SKM-1 (cell line): ENCODE measurements around the gene GPR132.
A peak's percentile ranks its signal among the peaks of the same experiment; 100 is the strongest.
"Not testable (repeated sequence)": the region's sequence is repeated elsewhere in the genome, so short reads cannot be mapped to it uniquely, and the experiment has no call there.

Source experiments
- DNase-seq: peaks from one replicate; lab custom pipeline; 2025; ENCODE audit not compliant: unreplicated experiment; lab: John Stamatoyannopoulos, UW

GPR132 gene

DNA sequence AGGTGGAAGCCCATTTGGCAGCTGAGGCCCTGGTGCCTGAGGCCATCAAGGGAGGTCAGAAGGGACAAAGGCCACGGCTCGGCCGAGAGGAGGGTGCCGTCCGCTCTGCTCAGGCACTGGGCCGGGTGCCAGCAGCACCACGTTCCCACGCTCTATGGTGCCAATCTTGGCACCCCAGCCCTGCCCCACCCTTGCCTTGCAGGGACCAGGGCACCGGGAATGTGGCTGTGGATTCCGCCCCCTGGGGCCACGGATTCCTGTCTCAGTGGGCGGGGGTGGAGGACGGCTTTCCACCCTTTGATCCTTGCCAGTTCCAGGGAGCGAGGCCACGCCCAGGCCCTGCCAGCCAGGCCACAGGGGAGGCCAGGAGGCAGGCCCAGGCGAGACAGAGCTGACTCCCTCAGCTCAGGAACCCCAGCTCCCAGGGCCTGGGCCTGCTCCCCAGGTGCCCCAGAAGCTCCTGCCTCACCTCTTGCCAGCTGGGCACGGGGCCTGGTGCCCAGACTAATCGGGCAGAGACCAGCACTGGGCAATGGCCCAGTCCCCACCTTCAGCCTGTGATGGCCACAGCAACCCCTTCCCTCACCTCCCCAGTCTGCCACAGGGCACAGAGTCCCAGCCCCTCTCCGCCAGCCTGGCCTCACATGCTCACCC, 26.4 kb upstream of the GPR132 start:
- DNase-seq = no peak

DNA sequence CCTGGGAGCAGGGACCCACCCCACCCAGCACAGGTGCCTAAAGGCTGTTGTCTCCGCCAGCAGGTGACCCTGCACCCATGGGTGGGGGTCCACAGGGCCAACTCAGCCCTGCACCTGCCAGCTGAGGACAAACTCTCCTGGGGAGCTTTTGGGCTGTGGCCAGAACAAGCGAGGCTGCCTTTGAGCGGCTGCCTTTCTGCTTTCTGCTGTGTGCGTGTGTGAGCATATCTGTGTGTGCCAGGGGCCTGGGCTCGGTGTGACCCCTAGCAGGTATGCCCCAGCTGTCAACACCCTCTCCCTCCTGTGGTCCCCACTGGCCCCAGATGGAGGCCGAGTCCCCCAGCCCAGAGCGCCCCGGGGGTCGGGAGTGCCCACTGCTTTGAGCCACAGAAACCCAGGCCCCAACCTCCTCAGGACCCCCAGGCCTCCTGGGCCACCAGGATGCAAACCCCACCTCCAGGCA, 25.9 kb upstream of the GPR132 start:
- DNase-seq = no peak

DNA sequence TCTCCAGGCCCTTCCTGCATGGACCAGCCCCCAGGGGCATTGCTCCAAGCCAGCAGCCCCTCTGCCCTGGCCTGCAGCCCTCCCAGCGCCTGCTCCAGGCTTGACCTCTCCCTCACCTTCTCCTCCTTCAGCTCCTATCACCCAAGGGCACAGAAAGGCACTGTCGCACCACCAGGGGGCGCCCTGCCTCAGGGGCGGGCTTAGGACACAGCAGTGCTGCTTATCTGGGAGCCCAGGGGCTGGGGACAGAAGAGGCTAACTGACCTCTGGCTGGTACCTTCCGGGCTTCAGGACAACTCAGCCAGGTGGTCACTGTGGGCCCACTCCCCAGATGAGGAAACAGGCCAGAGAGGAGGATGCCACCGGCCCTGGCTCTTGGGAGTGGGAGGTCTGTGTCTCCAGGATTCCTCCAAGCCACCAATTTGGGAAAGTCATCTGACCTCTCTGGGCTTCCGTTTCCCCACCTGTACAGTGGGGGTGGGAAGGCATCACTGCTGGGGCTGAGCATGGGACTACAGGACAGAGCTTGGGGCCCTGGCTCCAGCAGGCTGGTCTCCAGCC, 25.3 kb upstream of the GPR132 start:
- peak; percentile 16 for DNase-seq

DNA sequence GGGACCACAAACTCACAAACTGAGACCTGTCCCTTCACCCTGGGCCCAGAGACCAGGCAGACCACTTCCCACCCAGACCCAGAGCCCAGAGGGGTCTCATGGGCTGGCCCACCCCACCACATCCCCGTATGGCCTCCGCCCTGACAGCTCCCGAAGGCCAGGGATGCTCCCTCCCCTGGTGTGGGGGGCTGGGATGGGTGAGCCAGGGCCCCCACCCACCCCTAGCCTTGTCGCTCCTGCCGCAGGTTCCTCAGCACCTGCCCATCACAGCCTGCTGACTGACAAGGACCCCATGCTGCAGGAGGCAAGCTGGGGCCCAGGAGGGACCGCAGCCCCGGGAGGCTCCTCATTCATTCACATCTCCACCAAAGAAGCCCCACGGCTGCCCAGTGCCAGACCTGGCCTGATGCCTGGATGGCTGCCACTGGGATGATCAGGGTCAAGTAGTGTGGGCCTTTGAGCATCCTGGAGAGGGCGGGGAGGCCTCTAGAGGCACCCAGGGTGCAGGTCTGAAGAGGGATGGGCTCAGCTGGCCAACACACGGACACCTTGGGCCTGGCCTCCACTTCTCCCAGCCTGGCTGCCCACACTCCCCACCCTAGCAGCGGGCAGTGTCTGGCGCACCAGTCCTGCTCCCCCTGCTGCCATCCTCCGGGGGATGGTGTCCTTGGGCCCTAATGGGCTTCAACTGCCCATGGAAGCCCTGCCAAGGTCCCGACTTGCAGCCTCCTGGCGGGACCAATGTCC, 24.7 kb upstream of the GPR132 start:
- no peak for DNase-seq

DNA sequence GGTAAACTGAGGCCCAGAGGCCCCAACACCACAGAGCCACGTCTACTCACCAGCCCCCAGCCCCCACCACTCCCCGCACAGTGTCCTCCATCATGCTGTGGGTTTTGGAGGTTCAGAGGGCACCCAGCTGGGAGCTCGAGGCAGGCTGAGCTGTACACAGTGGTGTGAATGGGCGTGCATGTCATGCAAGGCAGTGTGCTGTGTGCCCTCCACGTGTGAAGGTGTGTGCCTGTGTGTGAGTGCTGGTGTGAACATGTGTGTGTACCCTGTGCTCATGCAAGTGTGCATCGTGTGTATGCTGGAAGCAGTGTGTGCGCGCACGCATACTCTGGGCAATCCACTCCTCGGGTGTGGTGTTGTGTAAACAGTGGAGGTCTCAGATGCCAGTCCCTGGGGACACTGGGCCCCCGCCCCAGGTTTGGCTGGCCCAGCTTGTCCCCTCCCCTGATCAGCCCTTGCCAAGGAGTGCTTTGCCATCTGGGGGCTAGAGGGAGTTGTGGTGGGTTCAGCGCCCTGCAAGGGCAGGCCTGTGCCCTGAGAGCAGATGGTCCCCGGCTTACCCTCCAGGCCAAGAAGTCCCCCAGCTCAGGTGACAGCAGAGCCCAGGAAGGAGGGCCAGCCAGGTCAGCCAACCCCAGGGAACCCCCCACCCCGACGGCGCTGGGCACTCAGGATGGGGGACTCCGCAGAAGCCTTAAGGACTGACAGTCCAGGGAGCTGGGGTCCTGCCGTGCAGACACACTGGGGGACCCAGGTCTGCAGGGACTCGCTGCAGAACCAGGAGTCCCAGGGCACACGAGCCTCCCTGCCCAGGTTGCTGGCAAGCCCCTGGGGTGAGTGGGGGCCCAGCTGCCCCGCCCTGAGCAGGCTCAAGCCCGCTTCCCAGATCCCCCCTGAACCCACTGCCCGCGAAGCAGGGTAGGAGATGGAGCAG, 23.8 kb upstream of the GPR132 start:
- no peak for DNase-seq

DNA sequence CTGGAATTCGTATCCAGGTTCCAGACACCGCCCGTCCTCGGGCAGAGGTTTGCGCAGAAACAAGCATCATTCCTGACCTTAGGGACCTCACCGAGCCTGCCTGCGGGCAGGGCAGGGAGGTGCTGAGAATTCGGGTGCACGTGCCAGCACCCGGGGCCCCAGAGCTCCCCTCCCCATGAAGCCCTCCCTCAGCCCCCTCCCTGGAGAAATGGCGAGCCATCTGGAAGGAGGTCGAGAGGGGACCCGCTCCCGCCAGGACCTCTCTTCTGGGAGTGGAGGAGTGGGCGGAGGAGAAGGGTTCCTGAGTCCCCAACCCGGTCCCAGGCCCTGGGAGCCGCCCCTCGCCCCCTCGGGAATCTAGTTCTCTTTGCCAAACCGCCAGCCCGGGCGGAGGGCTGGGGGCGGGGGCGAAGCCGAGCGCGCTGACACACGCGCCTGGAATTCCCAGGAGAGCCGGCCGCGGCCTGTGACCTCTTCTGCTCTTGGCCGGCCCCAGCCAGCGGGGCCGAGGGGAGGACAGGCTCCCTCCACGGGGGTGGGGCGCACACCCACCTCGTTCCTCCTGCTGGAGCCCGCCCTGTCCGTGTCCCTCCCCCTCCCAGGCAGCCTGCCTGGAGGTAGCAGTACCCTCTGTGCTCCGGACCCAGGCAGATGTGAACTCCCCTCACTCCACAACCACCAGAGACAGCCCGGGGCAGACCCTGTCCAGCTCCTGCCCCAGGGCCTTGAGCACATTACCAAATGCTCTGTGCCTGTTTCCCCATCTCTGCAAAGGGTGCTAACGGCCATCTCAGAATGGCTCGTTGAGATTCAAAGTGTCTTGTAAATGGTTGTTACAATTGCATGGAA, 23.0 kb upstream of the GPR132 start:
- DNase-seq = no peak

DNA sequence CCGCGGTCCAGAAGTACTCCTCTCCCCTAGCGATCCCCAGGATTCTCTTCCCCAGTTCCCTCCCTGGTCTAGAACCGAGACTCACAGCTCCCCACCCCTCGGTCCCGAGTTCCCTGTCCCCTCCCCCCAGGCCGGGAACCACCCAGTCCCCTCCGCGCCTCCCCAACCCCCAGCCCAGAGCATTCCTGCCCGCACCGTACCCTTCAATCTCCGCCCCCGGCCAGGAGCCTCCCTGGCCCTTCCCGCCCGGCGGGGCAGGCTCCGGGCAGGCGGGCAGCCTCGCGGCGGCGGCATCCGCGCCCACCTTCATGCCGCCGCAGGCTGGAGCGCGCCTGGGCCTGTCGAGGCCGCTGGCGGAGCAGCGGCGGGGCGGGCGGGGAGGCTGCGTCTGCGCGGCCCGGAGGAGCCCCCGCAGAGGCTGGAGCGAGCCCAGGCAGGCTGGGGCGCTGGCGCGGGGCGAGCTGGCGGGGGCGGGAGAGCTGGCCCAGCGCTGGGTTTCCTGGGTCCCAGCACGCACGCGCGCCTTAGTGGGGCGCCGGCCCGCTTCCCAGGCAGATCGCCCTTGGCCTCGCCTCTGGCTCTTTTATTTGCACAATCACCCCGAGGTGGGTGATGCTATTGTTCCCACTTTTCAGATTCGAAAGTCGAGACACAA, 22.2 kb upstream of the GPR132 start:
- DNase-seq = no peak

DNA sequence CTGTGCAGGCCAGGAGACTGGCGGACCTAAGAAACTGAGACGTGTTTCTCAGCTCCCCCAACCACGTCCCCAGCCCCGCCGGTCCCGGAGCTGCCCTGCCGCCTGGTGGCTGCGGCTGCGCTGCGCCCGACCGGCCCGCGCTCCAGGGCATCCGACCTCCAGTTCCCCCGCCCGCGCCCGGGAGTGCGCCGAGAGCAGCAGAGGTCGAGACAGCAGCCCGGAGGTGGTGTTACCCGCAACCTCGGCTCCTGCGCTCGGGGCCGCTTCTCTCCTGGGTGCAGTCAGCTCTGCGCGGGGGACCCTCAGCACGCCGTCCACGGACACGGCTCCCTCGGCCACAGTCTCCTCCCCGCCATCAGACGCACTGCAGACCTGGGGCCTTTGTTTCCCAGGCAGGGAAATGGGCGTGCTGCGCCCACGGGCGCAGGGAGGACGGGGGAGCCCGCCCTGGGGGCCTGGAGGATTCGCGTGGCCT, 21.6 kb upstream of the GPR132 start:
- DNase-seq = peak; percentile 24

DNA sequence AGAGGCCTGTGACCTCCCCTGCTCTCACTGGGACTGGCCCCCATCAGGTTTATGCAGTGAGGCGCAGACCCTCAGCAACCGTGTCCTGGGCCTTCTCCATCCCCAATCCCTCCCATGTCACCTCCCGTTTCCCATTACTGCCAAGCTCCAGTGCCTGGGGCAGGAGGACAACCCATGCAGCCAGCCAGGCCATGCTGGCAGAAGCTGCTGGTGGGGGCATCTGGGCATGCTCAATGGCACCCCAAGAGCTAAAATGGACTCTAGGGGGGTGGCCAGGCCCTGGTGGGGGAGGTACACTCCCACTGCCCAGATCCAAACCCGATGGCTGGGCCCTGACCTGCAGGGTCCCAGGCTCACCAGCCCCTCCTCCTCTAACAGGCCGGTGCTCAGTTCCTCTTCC, 20.5 kb upstream of the GPR132 start:
- DNase-seq = no peak

DNA sequence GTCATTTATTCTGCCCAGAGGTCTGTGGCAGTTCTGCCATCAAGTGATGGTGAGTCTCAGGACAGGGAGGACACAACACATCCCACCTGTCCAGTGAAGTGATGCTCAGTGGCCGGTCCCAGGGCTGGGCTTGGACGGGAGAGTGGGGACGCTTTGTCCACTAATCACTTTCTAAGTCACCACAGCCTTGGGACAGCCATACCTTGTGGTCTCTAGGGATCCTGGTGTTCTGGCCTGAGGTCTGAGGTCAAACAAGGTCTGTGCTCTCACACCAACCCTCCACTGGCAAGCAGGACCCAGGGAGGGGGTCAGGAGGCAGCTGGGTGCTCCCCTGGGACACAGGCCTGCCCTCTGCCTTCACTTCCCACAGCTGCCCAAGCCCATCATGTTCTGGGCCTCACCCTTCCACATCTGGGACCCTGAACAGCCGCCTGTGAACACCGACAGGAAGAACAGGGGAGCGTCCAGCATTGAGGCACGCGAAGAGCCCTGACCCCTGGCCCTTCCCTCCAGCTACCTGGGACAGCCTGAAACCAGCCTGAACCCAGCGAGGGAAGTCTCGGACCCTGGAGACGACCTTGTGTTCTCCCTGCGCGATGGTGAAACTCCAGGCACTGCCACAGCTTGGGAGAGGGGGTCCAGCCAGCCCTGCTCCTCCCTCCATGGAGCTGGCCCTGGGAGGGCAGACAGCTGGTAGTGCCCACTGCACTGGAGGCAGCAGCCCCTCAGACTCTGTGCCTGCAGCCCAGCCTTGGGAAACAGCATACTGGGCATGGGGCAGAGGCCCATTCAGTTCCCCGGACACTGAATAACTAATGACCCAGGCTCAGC, 19.7 kb upstream of the GPR132 start:
- DNase-seq = no peak

DNA sequence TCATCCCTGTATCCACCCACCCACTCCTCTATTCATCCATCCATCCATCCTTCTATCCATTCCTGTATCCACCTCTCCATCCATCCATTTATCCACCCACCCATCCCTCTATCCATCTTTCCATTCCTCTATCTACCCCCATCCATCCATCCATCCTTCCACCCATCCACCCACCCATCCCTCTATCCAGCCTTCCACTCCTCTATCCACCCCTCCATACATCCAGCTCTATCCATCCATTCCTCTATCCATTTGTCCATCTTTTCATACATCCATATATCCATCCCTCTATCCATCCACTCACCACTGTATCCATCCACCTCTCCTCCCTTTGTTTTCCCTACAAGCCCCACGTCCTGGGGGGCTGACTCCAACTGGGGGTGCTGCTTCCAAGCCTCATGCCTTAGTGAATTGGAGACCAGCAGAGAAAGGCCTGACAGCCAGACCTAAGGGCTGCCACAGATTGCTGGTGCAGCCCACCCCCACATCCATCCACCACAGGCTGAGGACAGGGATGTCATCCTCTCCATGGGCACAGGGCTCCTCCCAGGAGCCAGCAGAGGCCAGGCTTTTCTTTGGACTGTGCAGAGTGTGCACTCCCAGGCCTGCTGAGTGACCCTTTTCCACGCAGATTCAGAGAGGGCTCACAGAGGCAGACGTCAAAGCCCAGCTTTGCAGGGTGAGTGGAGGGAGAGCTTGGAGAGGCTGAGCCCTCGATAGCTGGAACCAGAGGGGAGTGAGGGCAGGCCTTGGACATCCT, 18.9 kb upstream of the GPR132 start:
- no peak for DNase-seq

DNA sequence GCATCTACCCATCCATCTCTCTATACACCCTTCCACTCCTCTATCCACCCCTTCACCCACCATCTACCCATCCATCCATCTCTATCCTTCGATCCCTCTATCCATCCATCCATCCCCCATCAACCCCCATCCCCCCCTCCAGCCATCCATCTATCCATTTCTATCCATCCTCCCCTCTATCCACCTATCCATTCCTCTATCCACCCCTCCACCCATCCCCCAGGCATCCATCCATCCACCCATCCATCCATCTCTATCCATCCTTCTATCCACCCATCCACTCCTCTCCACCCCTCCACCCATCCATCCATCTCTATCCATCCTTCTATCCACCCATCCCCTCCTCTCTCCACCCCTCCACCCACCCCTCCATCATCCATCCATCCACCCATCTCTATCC, 17.5 kb upstream of the GPR132 start:
- DNase-seq = no peak

DNA sequence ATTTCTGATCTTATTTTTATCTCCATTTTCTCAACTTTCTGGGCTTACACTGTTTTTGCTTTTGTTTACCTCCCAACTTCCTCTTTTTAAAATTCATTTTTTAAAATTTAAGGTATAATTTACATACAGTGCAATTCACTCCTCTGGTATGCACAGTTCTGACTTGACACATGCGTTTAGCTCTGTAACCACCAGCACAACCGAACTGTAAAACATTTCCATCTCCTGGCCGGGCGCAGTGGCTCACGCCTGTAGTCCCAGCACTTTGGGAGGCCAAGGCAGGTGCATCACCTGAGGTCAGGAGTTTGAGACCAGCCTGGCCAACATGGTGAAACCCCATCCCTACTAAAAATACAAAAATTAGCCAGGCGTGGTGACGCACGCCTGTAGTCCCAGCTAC, 16.2 kb upstream of the GPR132 start:
- DNase-seq = not testable (repeated sequence)

DNA sequence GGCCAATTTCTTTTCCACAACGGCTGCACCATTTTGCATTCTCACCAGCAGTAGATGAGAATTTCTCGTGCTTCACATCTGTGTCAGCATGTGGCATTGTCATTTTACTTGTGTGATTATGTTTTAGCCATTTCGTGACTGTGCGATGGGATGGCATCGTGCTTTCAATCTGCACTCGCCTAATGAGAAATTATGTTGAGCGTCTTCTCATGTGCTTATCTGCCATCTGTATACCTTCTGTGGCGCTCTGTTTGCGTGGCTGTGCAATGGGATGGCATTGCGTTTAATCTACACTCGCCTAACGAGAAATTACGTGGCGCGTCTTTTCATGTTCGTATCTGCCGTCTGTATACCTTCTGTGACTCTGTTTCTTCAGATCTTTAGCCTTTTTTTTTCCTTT, 14.9 kb upstream of the GPR132 start:
- DNase-seq = no peak

DNA sequence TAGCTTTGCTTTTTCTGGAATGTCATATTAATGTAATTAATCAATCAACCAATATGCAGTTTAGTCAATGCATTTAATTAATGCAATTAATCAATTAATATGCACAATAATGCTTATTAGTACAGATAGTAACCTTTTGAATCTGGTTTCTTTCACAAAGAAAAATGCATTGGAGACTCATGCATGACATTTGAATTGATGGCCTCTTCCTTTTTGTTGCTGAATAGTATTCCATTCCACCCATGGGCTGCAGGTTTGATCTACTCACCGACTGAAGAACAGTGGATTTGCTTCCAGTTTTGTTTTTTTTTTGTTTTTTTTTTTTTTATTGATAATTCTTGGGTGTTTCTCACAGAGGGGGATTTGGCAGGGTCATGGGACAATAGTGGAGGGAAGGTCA, 13.1 kb upstream of the GPR132 start:
- no peak for DNase-seq

DNA sequence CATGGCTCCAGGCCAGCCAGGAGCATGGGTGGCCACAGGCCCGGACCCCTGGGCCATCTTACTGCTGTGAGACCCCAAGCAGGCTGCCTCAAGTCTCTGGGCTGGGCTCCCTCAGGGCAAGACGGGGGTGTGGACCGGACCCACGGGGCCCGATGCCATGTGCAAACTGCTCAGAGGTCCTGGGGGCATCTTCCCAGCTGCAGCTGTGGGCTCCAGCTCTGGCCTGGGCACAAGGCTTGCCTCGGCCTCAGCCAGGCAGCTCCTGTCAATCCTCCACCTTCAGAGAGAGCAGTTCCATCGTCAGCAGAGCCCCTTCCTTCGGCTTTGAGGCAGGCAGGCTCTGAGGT, 12.4 kb upstream of the GPR132 start:
- no peak for DNase-seq

DNA sequence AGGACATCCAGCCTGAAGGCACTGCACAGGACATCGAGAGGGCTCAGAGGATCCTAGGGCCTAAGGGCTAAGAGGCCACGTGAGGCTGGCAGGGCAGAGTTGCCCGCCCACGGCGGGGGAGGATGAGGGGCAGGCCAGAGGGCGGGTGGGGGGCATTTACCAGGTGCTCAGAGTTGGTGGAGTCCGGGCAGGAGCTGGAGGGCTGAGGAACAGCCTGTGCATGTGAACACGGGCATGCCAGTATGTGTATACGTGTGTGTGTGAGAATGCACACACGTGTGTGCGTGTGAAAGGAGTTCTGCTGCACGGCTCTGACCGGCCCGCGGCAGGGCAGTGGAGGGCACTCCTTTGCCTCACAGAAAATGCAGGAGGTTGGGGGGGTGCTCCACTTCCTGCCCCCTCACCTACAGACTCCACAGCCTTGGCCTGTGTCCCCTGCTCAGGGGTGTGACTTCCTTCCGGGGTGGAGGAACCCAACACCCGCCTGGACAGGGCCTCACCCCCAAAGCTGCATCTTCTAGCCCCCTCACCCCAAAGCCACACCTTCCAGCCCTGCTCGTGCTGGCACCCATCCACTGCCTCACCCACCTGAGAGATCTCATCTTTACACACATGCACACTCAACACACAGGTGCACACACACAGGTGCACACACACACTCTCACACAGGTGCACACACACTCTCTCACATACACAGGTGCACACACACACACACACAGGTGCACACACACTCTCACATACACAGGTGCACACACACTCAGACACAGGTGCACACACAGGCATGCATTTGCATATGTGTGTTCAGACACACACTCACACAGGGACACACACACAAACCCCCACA, 11.8 kb upstream of the GPR132 start:
- no peak for DNase-seq
